GM23338 (cell line): ENCODE data around the gene PLPP7. TPM values are rescaled to one million over a fixed set of nuclear protein-coding genes. Genes with fewer than 3 reads are reported as not detected.
"Not testable (repeated sequence)": the region's sequence is repeated elsewhere in the genome, so short reads cannot be mapped to it uniquely, and the experiment has no call there.

ENCODE experiments used
- ATAC-seq: fragments of 200-7000 bp; cut with Tn5 transposase; 3 replicates; pipeline ENCODE4 v1.9.1; 2020
- DNase-seq: peaks from one replicate; pipeline ENCODE4 v3.0.0-alpha.2; 2015; ENCODE audit warnings: low spot score
- H2AFZ ChIP-seq: fragments of 200-600 bp; sonication (generic); 2 replicates; pipeline ENCODE4 v1.8.0; 2016; ENCODE audit warnings: antibody characterized with exemption, mild to moderate bottlenecking, moderate library complexity
- H3F3A ChIP-seq: fragments of 200-600 bp; sonication (generic); replicated peaks from 2 replicates; pipeline ENCODE4 v1.8.0; 2017; ENCODE audit warnings: antibody characterized with exemption, mixed run types, low read depth
- H3K27ac ChIP-seq: fragments of 200-600 bp; sonication (generic); 2 replicates; pipeline ENCODE4 v1.6.1; 2016; ENCODE audit warnings: low read depth
- H3K27me3 ChIP-seq: fragments of 200-600 bp; sonication (generic); 2 replicates; pipeline ENCODE4 v1.8.0; 2016; ENCODE audit warnings: mild to moderate bottlenecking, mixed run types, moderate library complexity; ENCODE audit not compliant: insufficient read depth
- H3K36me3 ChIP-seq: fragments of 200-600 bp; sonication (generic); 2 replicates; pipeline ENCODE4 v1.8.0; 2016; ENCODE audit warnings: mild to moderate bottlenecking; ENCODE audit not compliant: insufficient read depth
- H3K4me1 ChIP-seq: fragments of 200-600 bp; sonication (generic); 2 replicates; pipeline ENCODE4 v1.8.0; 2016; ENCODE audit warnings: mild to moderate bottlenecking, moderate library complexity; ENCODE audit not compliant: insufficient read depth
- H3K4me2 ChIP-seq: fragments of 200-600 bp; sonication (generic); 2 replicates; pipeline ENCODE4 v1.7.1; 2017; ENCODE audit warnings: mixed run types
- H3K4me3 ChIP-seq: fragments of 200-600 bp; sonication (generic); 2 replicates; pipeline ENCODE4 v1.6.1; 2016; ENCODE audit warnings: mixed run types
- H3K79me2 ChIP-seq: fragments of 200-600 bp; sonication (generic); replicated peaks from 2 replicates; pipeline ENCODE4 v1.8.0; 2017; ENCODE audit warnings: mild to moderate bottlenecking; ENCODE audit not compliant: insufficient read depth
- H3K9me2 ChIP-seq: fragments of 200-600 bp; sonication (generic); 2 replicates; pipeline ENCODE4 v1.8.0; 2017; ENCODE audit not compliant: insufficient read depth
- H4K20me1 ChIP-seq: fragments of 200-600 bp; sonication (generic); replicated peaks from 2 replicates; pipeline ENCODE4 v1.8.0; 2017; ENCODE audit warnings: mild to moderate bottlenecking; ENCODE audit not compliant: insufficient read depth
- H3K27ac Mint-ChIP-seq: 2 replicates; pipeline ENCODE4 v1.8.0; 2020; ENCODE audit warnings: inconsistent platforms, mild to moderate bottlenecking, moderate library complexity, mixed read lengths
- H3K27me3 Mint-ChIP-seq: 3 replicates; pipeline ENCODE4 v1.8.0; 2022; ENCODE audit warnings: low read depth, mild to moderate bottlenecking, moderate library complexity, mixed read lengths, inconsistent platforms; ENCODE audit not compliant: insufficient read depth, poor library complexity
- H3K36me3 Mint-ChIP-seq: 3 replicates; pipeline ENCODE4 v1.8.0; 2021; ENCODE audit warnings: low read depth, mild to moderate bottlenecking, inconsistent platforms, moderate library complexity, mixed read lengths
- H3K4me1 Mint-ChIP-seq: 3 replicates; pipeline ENCODE4 v1.8.0; 2020; ENCODE audit warnings: mild to moderate bottlenecking, inconsistent platforms, mixed read lengths
- H3K4me3 Mint-ChIP-seq: 3 replicates; pipeline ENCODE4 v1.8.0; 2021; ENCODE audit warnings: moderate library complexity, mild to moderate bottlenecking, inconsistent platforms, mixed read lengths
- H3K9me3 Mint-ChIP-seq: 3 replicates; pipeline ENCODE4 v1.8.0; 2020; ENCODE audit warnings: moderate library complexity, mild to moderate bottlenecking, inconsistent platforms, mixed read lengths
- CTCF ChIP-seq, 2 experiments: fragments of 200-600 bp in 1 of 2; sonication (generic) in 1 of 2; conservative IDR thresholded peaks; 2 replicates each; pipeline versions ENCODE4 v1.5.1 to v1.6.1; 2016 to 2017; ENCODE audit warnings: antibody characterized with exemption in 2 of 2, low read depth in 2 of 2, mild to moderate bottlenecking in 2 of 2, moderate library complexity in 1 of 2
- ETS1 ChIP-seq: IDR thresholded peaks from 2 replicates; pipeline ENCODE4 v1.6.1; 2016; ENCODE audit warnings: antibody characterized with exemption
- JUNB ChIP-seq: IDR thresholded peaks from one replicate; pipeline ENCODE4 v1.6.1; 2016; ENCODE audit warnings: antibody characterized with exemption; ENCODE audit not compliant: unreplicated experiment
- ZNF462 ChIP-seq: fragments of 250-450 bp; sonication (Bioruptor Pico); IDR thresholded peaks from 2 replicates; pipeline ENCODE4 v1.5.0; 2020; ENCODE audit warnings: mild to moderate bottlenecking, moderate library complexity
- polyA plus RNA-seq: library from polyadenylated mRNA; unstranded; fragments of >200 nt; fragmentation: Nextera tagmentation; extraction: Ambion mirVana; gene quantifications from 2 replicates; pipeline ENCODE4 v1.2.1, GENCODE V29; 2016
- total RNA-seq: library from RNA; depleted of rRNA; stranded (reverse); fragments of >200 nt; shearing (Covaris generic); gene quantifications from 2 replicates; pipeline ENCODE4 v1.2.3, GENCODE V29; 2014

Gene PLPP7
- total and polyA plus RNA-seq, 2 experiments from 2014 or later, result 1.6 to 2.4 TPM

- no peak for TF ChIP-seq ZNF462 (CRISPR knock-in tag)
- TF ChIP-seq ETS1, result no peak
- TF ChIP-seq JUNB, result no peak
- no peak for TF ChIP-seq CTCF (conservative IDR thresholded peaks at IDR 0.05; ENCODE audit: low read depth in 2 of 2)
Measured at GRCh38 chr9:131240047-131240921, 49.2 kb upstream of the PLPP7 start (continued).

- H3K9me3 Mint-ChIP-seq, result peaks cover 19% of the 10 kb centered on the region
- H3K27ac ChIP-seq, H3K79me2 ChIP-seq, H3K27me3 ChIP-seq, H3K9me2 ChIP-seq, H3K4me1 ChIP-seq, H3K36me3 ChIP-seq, H3K4me2 ChIP-seq, H3K4me1 Mint-ChIP-seq, H2AFZ ChIP-seq, H3K4me3 Mint-ChIP-seq, ATAC-seq, H4K20me1 ChIP-seq, H3K36me3 Mint-ChIP-seq, H3K27ac Mint-ChIP-seq, DNase-seq, H3K4me3 ChIP-seq, H3K27me3 Mint-ChIP-seq, H3F3A ChIP-seq: not testable (repeated sequence)
Measured at GRCh38 chr9:131244331-131244730, 45.2 kb upstream of the PLPP7 start.
